Activated CD8-positive, alpha-beta memory T cell treated with anti-CD3 and anti-CD28 coated beads for 1 hour (primary cell): ENCODE measurements around the gene OPRL1.
A peak's percentile ranks its signal among the peaks of the same experiment; 100 is the strongest.

Experiments
- DNase-seq, 2 donors: peaks; one replicate each; pipeline ENCODE4 v3.0.0-alpha.2; 2020; ENCODE audit warnings: low read depth in 1 of 2; ENCODE audit errors: extremely low read depth in 1 of 2

The OPRL1 gene

GRCh38 chr20:64070244-64070993 is 9.5 kb upstream of the OPRL1 start:
- DNase-seq, result no peak

- DNase-seq, result no peak
Measured at GRCh38 chr20:64071341-64072332, 8.2 kb upstream of the OPRL1 start.

- no peak for DNase-seq
Measured at GRCh38 chr20:64072498-64073063, 7.3 kb upstream of the OPRL1 start.

- DNase-seq, result no peak
Measured at GRCh38 chr20:64073476-64074183, 6.3 kb upstream of the OPRL1 start.

GRCh38 chr20:64074184-64074789 is 5.6 kb upstream of the OPRL1 start:
- no peak for DNase-seq

GRCh38 chr20:64074963-64075362 is 4.9 kb upstream of the OPRL1 start:
- no peak for DNase-seq

- no peak for DNase-seq
Measured at GRCh38 chr20:64075556-64075955, 4.3 kb upstream of the OPRL1 start.

GRCh38 chr20:64076061-64076997 is 3.6 kb upstream of the OPRL1 start:
- no peak for DNase-seq

GRCh38 chr20:64077094-64077493 is 2.8 kb upstream of the OPRL1 start:
- no peak for DNase-seq

GRCh38 chr20:64077541-64077875 is 2.4 kb upstream of the OPRL1 start:
- no peak for DNase-seq

GRCh38 chr20:64077876-64078551 is 1.9 kb upstream of the OPRL1 start:
- peak in 1 of 2 donors; percentile 37 for DNase-seq

- no peak for DNase-seq
Measured at GRCh38 chr20:64078934-64079272, 979 bp upstream of the OPRL1 start.

- DNase-seq, result peak in 1 of 2 donors; percentile 41
Measured at GRCh38 chr20:64079273-64080012, 439 bp upstream of the OPRL1 start, which contains the start of gene RGS19. TSS of gene RGS19 (minus strand) at chr20:64079518. CDS start at chr20:64076886, 2,632 bp downstream.

GRCh38 chr20:64080813-64081623 is 1.1 kb downstream of the OPRL1 start:
- DNase-seq, result no peak

GRCh38 chr20:64081624-64081964 is 1.7 kb downstream of the OPRL1 start:
- no peak for DNase-seq

GRCh38 chr20:64082126-64082731 is 2.3 kb downstream of the OPRL1 start:
- DNase-seq, result no peak

GRCh38 chr20:64082820-64083377 is 3.0 kb downstream of the OPRL1 start:
- no peak for DNase-seq
